Neural cell (in vitro differentiated cells): ENCODE results near the gene DENND6A. TPM values are rescaled to one million over a fixed set of nuclear protein-coding genes. Genes with fewer than 3 reads are reported as not detected.

ENCODE experiments used
- H2AFZ ChIP-seq: fragments of 200-600, 300-800 bp; sonication (generic), shearing (Covaris generic); 2 replicates; pipeline ENCODE4 v1.6.0; 2014; ENCODE audit warnings: low read depth, mild to moderate bottlenecking, antibody characterized with exemption, low read length, moderate library complexity
- H3F3A ChIP-seq: fragments of 200-600 bp; shearing (Covaris generic); 2 replicates; pipeline ENCODE4 v1.6.1; 2016; ENCODE audit warnings: mild to moderate bottlenecking, moderate library complexity, mixed read lengths, antibody characterized with exemption, low read length; ENCODE audit not compliant: insufficient read depth, poor library complexity, severe bottlenecking
- H3K27ac ChIP-seq: fragments of 200-600, 300-800 bp; sonication (generic), shearing (Covaris generic); 2 replicates; pipeline ENCODE4 v1.5.1; 2014; ENCODE audit warnings: mild to moderate bottlenecking, low read length, moderate library complexity
- H3K27me3 ChIP-seq: fragments of 300-800, 200-600 bp; sonication (generic), shearing (Covaris generic); 2 replicates; pipeline ENCODE4 v1.6.0; 2014; ENCODE audit warnings: mild to moderate bottlenecking, low read depth, low read length, moderate library complexity; ENCODE audit not compliant: insufficient read depth
- H3K36me3 ChIP-seq: fragments of 300-800, 200-600 bp; sonication (generic), shearing (Covaris generic); 2 replicates; pipeline ENCODE4 v1.5.1; 2014; ENCODE audit warnings: mild to moderate bottlenecking, antibody characterized with exemption, low read length, moderate library complexity; ENCODE audit not compliant: insufficient read depth
- H3K4me2 ChIP-seq: fragments of 300-800, 200-600 bp; sonication (generic), shearing (Covaris generic); 2 replicates; pipeline ENCODE4 v1.6.0; 2014; ENCODE audit warnings: mild to moderate bottlenecking, low read length
- H3K4me3 ChIP-seq: fragments of 300-800, 200-600 bp; sonication (generic), shearing (Covaris generic); 2 replicates; pipeline ENCODE4 v1.5.1; 2014; ENCODE audit warnings: mild to moderate bottlenecking, low read length, moderate library complexity
- H3K79me2 ChIP-seq: fragments of 200-600 bp; shearing (Covaris generic); replicated peaks from 2 replicates; pipeline ENCODE4 v1.6.0; 2014; ENCODE audit warnings: mild to moderate bottlenecking, low read length, moderate library complexity; ENCODE audit not compliant: insufficient read depth
- H3K9ac ChIP-seq: fragments of 300-800, 200-600 bp; sonication (generic), shearing (Covaris generic); 2 replicates; pipeline ENCODE4 v1.6.1; 2016; ENCODE audit warnings: mild to moderate bottlenecking, low read length, mixed read lengths
- H3K9me2 ChIP-seq: fragments of 200-600 bp; shearing (Covaris generic); 2 replicates; pipeline ENCODE4 v1.6.1; 2016; ENCODE audit warnings: mild to moderate bottlenecking, low read length, mixed read lengths; ENCODE audit not compliant: insufficient read depth
- H3K9me3 ChIP-seq: fragments of 200-600, 300-800 bp; sonication (generic), shearing (Covaris generic); 2 replicates; pipeline ENCODE4 v1.6.1; 2016; ENCODE audit warnings: mild to moderate bottlenecking, mixed run types, low read length, moderate library complexity, mixed read lengths
- H4K20me1 ChIP-seq: fragments of 200-600 bp; shearing (Covaris generic); 2 replicates; pipeline ENCODE4 v1.6.1; 2016; ENCODE audit warnings: mild to moderate bottlenecking, mixed run types; ENCODE audit not compliant: insufficient read depth
- CTCF ChIP-seq: fragments of 450-650 bp; IDR thresholded peaks from 2 replicates; pipeline ENCODE4 v1.5.1; 2014; ENCODE audit warnings: antibody characterized with exemption, mild to moderate bottlenecking, moderate library complexity; ENCODE audit not compliant: poor library complexity, severe bottlenecking
- EP300 ChIP-seq: fragments of 450-650 bp; conservative IDR thresholded peaks from 2 replicates; pipeline ENCODE4 v1.6.1; 2014; ENCODE audit warnings: antibody characterized with exemption, mild to moderate bottlenecking, moderate library complexity; ENCODE audit not compliant: poor library complexity, severe bottlenecking
- EZH2 ChIP-seq: fragments of 200-600, 300-800 bp; shearing (Covaris generic), sonication (generic); IDR thresholded peaks from 2 replicates; pipeline ENCODE4 v1.6.1; 2014; ENCODE audit warnings: antibody characterized with exemption, low read length, borderline replicate concordance, mild to moderate bottlenecking; ENCODE audit not compliant: insufficient read depth, poor library complexity, severe bottlenecking
- MXI1 ChIP-seq: fragments of 450-650 bp; conservative IDR thresholded peaks from 2 replicates; pipeline ENCODE4 v1.6.1; 2014; ENCODE audit warnings: antibody characterized with exemption, mild to moderate bottlenecking; ENCODE audit not compliant: poor library complexity, severe bottlenecking
- POLR2AphosphoS5 ChIP-seq: IDR thresholded peaks from 2 replicates; pipeline ENCODE4 v1.6.1; 2012
- RAD21 ChIP-seq: fragments of 450-650 bp; conservative IDR thresholded peaks from 2 replicates; pipeline ENCODE4 v1.6.1; 2014; ENCODE audit warnings: antibody characterized with exemption, mild to moderate bottlenecking, moderate library complexity
- REST ChIP-seq: IDR thresholded peaks from 2 replicates; pipeline ENCODE4 v1.6.1; 2012; ENCODE audit warnings: borderline replicate concordance
- SMC3 ChIP-seq: fragments of 450-650 bp; conservative IDR thresholded peaks from 2 replicates; pipeline ENCODE4 v1.6.1; 2014; ENCODE audit warnings: antibody characterized with exemption, mild to moderate bottlenecking, moderate library complexity; ENCODE audit not compliant: poor library complexity
- TAF1 ChIP-seq: IDR thresholded peaks from 2 replicates; pipeline ENCODE4 v1.6.1; 2012; ENCODE audit warnings: low read depth
- polyA plus RNA-seq: library from polyadenylated mRNA; depleted of rRNA; stranded (reverse); fragments of >200 nt; gene quantifications from 2 replicates; pipeline ENCODE4 v1.2.3, GENCODE V29; 2014

DENND6A gene
- polyA plus RNA-seq, 1 donor from 2014 or later: 24.0 TPM

- Histone ChIP-seq H3K9me2 (no peaks in the 10 kb centered on the region), H2AFZ (no peak overlapping the region)
Measured at GRCh38 chr3:57661404-57661803, 31.5 kb downstream of the DENND6A start.

GRCh38 chr3:57659806-57660439 is 33.0 kb downstream of the DENND6A start:
- Histone ChIP-seq H3K4me2 (no peak overlapping the region), H3K27me3 (no peaks in the 10 kb centered on the region), H3K4me3 (no peak overlapping the region), H2AFZ (no peak overlapping the region), H3K79me2 (no peaks in the 10 kb centered on the region), H3K9me3 (no peaks in the 10 kb centered on the region), H3K9me2 (no peaks in the 10 kb centered on the region), H4K20me1 (no peaks in the 10 kb centered on the region), H3F3A (no peaks in the 10 kb centered on the region), H3K9ac (no peak overlapping the region), H3K27ac (no peak overlapping the region), H3K36me3 (no peaks in the 10 kb centered on the region)
- TF ChIP-seq MXI1: no peak
- no peak for TF ChIP-seq TAF1
- no peak for TF ChIP-seq EZH2
- no peak for TF ChIP-seq CTCF
- TF ChIP-seq RAD21: no peak

More at GRCh38 chr3:57661404-57661803, 31.5 kb downstream of the DENND6A start:
- Histone ChIP-seq H3K27ac (no peak overlapping the region), H3F3A (no peaks in the 10 kb centered on the region), H3K9me3 (no peaks in the 10 kb centered on the region), H3K4me3 (no peak overlapping the region), H3K27me3 (no peaks in the 10 kb centered on the region), H3K79me2 (no peaks in the 10 kb centered on the region), H3K4me2 (no peak overlapping the region), H3K9ac (no peak overlapping the region), H4K20me1 (no peaks in the 10 kb centered on the region), H3K36me3 (no peaks in the 10 kb centered on the region)
- TF ChIP-seq TAF1 (no peak), SMC3 (no peak), REST (no peak), EP300 (no peak), MXI1 (no peak), POLR2AphosphoS5 (no peak), CTCF (no peak), EZH2 (no peak), RAD21 (no peak)
